ENCODE data around the gene RMND5A. TPM values are rescaled to one million over a fixed set of nuclear protein-coding genes. Genes with fewer than 3 reads are reported as not detected.

RMND5A gene
- total RNA-seq, 1 experiment from 2014 or later, result 24.0 TPM

DNA sequence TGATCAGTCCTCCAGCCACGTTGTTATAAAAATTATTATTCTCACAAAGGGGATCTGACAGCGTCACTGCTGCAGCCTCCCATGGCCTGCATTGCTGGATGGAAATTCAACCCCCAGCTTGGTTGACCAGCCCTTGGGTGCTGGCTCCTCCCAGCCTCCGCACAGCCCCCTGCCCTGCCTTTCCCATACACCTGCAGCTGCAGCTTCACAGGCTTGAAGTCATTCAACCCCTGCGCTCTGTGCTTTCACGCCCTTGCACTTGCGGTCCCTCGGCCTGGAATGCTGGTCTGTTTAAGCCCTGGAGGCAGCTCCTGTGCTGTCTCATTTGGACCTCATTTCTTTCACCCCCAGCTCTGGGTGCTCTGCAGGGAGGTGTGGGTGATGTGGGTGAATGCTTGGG is 71.5 kb downstream of the RMND5A start:
- no peak for DNase-seq (ENCODE audit: low read depth)

DNA sequence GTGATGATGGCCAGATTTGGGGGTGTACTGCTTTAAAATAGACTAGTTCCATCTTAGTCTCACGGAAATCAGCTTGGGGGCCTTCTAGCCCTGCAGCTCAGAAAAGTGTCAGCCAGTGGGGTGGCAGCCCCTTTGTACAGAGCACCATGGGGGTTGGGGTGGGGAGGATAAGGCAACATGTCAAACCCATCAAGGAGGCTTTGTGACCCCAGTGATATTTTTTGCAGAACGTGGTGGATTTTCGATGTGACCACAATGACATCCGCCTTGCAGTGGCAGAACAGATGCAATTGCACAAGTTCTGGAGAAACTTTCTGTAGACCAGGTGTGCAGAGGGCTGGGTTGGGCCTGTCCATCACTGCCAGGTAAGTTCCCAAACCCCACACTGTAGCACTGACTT is 73.7 kb downstream of the RMND5A start:
- DNase-seq (ENCODE audit: low read depth), result no peak

DNA sequence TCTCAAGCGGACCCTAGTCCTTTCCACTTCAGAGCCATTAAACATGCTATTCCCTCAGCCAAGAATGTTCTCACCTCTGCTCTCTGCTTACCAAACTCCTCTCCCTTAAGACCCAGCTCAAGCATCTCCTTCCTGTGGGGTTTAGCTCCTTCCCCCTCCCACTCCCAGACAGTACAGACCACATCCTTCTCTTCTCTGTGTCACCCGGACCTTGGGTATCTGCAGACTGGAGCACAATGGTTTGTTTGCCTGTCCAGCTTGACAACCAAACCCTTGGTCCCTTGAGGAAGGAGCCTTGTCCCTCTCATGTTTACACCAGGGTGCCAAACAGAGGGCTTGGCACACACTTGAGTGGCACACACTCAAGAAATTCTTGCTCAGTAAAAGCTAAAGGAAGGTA is 74.8 kb downstream of the RMND5A start:
- no peak for DNase-seq (ENCODE audit: low read depth)

DNA sequence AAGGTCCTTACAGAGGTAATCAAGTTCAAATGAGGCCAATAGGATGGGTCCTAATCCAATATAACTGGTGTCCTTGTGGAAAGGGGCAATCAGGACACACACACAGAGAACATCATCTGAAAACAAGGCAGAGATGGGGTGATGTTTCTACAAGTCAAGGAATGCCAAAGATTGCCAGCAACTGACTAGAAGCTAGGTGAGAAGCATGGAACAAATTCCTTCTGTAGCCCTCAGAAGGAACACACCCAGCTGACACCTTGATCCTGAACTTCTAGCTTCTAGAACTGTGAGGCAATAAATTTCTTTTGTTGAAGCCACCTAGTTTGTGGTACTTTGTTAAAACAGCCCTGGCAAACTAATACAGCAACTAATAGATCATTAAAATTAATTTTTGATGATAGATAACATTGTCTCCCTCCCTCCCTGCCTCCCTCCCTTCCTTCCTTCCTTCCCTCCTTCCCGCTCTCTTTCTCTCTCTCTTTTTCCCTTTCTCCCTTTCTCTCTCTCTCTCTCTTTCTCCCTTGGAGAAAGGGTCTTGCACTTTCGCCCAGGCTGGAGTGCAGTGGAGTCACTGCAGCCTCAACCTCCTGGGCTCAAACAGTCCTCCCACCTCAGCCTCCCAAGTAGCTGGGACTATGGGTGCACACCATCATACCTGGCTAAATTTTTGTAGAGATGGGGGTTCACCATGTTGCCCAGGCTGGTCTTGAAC is 80.9 kb downstream of the RMND5A start:
- no peak for DNase-seq (ENCODE audit: low read depth)

DNA sequence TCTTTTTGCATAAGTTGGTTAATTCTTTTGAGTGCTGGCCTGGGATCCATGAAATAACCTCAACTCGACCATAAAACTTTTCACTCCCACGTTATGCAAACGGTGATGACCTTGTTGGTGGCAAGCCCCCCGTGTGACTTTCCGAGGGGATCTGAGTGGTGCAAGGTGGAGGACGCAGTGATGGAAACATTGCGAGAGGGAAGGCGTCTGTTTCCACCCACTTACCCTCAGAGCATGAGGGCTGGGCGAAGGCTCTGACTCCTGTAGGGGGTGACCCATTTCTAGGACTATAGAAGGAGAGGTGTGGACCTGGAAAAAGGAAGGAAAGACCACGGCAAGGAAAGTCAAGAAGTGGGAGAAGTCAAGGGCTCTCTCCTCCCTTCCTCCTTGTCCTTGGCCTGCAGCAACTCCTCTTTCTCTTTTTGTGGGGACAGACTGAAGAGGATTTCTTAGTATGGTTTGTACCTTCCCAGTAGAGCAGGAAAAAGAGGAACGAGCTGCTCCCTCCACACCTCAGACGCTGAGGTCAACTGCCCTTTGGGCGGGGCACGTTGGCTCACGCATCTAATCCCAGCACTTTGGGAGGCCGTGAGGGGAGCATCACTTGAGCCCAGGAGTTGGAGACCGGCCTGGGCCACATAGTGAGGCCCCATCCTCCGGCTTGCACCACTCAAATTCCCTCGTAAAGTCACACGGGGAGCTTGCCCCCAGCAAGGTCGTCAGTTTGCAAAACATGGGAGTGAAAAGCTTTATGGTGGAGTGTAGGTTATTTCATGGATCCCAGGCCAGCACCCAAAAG is 86.2 kb downstream of the RMND5A start:
- DNase-seq (ENCODE audit: low read depth), result no peak

DNA sequence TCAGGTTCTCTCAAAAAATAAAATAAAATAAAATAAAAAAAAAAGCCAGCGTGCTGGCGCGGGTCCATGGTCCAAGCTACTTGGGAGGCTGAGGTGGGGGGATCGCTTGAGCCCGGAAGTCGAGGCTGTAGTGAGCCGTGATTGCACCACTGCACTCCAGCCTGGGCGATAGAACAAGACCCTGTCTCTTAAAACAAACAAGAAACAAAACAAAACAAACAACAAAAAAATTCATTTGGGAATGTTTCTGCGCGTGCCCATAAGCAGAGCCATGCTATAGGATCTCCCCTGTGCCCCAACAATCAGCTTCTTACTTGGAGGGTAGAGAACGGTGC is 87.0 kb downstream of the RMND5A start:
- no peak for DNase-seq (ENCODE audit: low read depth)

DNA sequence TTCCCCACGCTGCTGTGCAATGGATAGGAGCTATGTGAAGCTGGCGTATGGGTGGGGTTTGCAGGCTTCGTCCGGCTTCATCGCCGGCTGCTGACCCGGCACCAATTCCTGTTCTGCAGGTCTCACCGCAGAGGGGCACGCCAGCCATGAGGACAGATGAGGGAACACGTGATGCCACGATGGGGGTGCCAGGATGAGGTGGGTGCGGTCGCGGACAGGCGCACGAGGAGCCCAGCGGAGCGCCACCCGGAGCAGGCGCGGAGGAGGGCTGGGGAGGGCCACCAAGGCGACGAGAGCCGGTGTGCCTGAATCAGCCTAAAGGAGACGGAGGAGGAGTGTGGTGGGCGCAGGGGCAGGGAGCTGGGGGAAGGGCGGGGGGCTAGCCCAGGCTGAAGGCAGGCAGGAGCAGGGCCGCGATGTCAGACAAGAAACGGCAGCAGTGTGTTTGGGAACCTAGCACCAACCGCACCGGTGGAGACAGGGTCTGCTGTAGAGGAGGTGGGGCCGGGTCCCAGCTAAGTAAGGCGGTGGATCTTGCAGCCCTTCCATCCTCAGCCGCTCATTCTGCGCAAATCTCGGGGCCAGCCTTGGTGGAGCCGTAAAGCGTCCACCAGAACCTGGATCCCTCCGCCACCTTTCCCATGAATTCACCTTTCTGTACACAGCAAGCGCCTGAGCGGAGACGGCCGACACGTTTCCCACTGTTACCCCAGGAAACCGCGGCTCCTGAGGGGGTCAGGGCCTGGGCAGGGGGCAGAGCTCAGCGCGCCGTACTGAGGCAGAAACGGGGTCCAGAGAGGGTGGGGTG is 87.6 kb downstream of the RMND5A start:
- peak; percentile 40 for DNase-seq (ENCODE audit: low read depth)

DNA sequence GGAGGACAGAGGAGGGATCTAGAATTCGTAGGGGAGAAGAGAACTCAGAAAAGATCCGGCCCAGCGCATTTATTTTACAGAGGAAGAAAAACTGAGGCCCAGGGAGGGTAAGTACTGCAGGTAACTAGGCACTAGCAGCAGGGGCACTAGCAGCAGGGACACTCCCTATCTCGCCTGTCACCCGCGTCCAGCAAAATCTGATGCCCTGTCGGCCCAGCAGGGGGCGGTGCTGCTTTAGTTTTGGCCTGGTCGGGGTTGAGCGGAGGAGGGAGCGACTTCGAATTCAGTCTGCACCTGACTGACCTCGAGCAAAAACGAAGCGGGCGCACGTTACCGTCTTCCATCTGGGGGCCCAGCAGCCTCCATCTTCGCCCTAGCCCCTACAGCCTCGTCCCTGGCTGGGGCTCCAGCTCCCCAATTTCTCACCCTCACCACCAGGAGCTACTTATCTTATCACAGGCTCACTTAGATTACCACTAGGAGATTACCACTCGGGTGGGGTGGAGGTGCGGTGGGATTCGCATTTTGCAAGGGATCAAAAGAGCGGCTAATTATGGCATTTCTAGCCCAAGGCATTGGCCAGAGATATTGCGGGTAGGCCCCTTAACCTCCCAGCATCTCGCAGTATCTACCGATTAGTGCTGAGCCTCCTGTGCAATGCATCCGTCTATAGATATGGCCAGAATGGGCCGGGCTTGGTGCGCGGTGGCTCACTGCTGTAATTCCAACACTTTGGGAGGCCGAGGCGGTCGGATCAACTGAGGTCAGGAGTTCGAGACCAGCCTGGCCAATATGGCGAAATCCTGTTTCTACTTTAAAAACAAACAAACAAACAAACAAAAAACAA is 88.4 kb downstream of the RMND5A start:
- DNase-seq (ENCODE audit: low read depth), result peak; percentile 77

DNA sequence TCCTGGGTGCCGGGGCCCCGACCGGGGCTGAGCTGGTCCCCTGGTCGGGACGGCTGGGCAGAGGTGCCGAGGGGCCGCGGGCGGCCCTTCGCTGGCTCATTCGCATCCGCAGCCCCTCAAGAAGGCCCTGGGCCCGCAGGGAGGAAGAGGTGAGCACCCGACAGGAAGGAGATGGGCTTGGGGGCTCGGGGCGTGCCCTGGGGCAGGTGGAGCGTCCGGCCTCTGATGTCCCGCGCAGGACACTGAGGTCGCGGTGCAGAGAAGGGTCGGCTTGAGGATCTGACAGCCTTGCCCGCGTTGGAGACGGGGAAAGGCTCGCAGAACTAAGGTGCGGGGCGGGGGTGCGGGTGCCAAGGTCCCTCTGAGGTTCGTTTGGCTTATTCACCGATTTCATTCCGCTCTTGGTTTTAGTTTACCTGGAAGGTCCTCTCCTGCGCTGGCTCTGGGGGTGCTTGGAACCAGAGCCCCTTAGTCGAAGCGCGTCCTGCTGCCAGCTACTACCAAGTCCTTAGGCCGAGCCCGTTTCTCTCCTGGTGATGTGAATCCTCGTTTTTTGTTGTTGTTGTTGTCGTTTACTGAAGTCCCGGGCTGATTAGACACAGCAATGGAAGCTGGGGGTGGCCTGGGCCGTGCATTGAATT is 89.5 kb downstream of the RMND5A start:
- DNase-seq (ENCODE audit: low read depth), result no peak

DNA sequence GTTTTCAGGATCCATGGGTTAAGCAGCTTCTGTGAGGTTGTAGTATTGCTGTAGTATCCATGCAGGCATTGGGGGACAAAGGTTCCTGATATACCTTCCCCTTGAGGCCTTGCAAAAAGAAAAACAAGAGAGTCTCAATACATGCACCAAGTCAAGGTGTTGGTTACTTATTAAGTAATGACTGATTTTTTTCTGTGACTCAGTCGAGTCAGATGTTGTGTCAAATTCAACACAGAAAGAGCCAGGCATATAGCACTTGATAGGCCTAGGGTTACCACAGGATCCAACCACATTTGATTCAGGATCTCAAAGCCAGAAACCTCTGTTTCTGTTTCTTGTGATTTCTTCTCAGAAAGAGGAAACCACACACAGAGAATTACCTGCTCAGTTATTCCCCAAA is 95.5 kb downstream of the RMND5A start:
- no peak for DNase-seq (ENCODE audit: low read depth)

DNA sequence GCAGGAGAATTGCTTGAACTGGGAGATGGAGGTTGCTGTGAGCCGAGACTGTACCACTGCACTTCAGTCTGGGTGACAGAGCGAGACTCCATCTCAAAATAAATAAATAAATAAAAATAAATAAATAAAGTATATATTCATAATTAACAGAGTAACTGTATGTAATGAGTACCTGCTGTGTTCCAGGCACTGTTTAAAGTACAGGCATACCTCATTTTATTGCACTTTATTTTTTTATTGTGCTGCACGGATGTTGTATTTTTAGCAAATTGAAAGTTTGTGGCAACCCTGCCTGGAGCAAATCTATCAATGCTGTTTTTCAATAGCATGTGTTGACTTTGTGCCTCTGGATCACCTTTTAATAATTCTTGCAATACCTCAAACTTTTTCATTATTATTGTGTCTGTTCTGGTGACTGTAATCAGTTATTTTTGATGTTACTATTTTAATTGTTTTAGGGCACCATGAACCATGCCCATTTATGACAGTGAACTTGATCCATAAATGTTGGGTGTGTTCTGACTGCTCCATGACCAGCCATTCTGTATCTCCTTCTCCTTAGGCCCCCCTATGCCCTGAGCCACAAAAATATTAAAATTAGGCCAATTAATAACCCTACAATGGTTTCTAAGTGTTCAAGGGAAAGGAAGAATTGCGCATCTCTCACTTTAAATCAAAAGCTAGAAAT is 98.2 kb downstream of the RMND5A start:
- DNase-seq (ENCODE audit: low read depth), result no peak

DNA sequence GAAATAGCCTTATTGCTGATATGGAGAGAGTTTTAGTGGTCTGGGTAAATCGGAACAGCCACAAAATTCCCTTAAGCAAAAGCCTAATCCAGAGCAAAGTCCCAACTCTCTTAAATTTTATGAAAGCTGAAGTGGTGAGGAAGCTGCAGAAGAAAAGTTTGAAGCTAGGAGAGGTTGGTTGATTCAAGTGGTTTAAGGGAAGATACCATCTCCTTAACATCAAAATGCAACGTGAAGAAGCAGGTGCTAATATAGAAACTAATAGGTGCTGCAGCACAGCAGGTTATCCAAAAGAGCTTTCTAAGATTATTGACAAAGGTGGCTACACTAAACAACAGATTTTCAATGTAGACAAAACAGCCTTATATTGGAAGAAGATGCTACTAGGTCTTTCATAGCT is 98.9 kb downstream of the RMND5A start:
- no peak for DNase-seq (ENCODE audit: low read depth)

DNA sequence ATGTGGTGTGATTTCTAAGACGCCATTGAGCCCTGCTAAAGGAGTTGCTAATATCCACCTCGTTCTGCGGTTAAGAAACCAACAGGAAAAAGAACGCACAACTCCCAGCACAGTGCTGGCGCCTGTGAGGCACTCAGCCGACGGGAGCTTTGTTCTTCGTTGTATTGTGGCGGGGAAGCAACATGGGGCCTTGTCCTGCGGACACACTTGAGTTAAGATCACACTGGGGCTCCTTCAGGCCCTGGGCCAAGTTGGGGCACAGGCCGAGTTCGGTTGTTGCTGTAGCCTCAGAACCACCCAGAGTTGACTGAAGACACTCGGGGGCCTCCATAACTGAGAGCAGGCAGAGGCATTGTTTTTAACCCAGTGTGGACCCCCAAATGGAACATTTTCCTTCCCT is 101.2 kb downstream of the RMND5A start:
- DNase-seq (ENCODE audit: low read depth), result no peak

DNA sequence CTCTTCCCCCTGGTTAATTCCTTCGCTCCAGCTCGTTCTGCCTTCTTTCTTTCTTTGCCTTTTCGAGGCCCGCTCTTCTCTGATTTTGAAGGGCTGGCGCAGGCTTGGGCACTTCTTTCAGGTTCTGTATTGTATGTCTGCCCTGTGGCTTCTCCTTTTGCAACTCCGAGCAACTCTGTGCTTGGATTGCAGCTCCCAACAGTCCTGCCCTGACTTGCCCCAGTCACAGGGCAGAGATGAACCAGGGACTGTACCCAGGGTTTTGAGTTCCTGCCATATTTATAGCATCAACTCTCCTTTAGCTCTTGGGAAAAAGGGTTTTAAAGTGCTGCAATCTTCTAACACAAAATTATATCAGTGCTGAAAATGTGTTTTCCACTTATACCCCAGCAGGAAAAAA is 101.8 kb downstream of the RMND5A start:
- DNase-seq (ENCODE audit: low read depth), result no peak

DNA sequence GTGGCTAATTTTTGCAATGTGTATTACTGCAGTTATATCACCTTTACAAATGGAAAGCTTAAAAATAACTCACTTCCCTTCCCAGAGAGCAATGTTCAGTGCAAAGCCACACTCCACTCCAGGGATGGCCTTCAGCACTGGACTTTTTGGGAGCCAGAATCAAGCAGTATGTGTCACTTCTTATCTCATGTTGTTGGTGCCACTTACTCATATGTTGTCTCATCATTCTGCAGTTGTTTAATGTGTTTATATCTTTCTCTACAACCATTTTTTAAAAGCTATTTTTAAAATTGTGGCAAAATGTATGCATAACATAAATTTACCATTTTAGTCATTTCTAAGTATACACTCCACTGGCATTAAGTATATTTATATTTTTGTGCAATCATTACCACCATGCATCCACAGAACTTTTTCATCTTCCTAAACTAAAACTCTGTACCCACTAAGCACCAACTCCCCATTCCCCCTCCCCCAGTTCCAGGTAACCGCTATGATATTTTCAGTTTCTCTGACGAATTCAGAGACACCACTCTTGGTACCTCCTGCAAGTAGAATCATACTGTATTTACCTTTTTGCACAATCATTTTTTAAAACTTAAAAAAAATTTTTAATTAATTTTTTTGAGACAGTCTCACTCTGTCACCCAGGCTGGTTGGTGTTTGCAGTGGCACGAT is 102.7 kb downstream of the RMND5A start:
- DNase-seq (ENCODE audit: low read depth), result no peak

DNA sequence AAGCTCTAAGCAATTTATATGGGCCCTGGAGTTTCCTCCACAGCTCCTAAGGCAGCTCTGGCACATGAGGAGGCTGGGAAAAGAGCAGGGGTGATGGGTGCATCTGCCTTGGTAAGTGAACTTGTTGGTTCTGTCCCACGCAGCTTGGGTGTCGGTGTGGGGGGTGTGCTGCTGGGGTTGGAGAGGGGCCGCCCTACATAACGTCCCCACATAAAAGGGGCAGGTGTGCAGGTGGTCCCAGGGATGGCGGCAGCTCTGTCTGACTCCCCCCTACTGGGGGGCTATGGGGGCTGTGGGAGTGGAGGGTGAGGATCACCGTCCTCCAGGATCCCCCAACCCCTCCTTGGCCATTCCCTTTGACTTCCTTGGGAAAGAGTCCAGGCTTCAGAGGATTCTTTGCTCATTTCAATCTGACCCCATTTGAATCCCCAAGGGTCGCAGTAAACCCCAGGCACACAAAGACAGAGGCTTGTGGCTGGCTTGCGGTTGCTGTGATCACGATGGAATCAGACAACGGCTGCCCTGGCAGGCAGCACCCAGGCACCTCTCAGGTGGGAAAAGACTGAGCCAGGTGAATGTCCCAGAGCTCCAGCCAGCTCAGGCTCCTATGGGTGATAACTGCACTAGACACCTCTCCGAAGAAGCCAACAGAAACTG is 105.1 kb downstream of the RMND5A start:
- no peak for DNase-seq (ENCODE audit: low read depth)

DNA sequence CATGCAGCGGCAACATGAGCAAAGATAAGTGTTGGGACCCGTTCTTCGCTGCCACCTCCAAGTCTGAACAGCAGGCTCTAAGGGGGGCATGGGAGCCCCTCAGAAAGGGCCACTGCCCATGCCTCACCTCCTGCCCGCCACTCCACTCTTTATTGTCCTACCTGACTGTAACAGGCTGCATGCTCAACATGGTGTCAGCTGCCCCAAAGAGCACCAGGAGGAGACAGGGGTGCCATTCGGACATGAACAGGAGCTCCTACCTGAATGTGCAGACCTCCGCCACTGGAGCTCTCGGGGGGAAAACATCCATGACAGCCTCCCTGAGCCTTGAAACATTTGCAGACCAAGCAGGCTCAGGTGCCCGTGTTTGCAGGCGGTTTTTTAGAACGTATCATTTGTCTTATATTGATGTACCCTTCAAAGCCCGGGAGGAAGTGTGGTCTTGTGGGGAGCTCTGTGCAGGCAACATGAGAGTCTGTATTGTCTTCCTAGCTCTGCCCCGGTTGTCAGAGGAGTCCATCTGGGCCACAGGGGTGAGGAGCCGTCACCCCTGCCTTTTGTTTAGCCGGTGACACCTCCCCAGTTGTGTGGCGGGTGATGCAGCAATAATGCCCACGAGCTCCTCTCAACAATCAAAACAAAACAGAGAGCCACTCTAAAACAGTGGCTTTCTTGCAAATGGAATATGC is 105.7 kb downstream of the RMND5A start:
- DNase-seq (ENCODE audit: low read depth), result no peak

DNA sequence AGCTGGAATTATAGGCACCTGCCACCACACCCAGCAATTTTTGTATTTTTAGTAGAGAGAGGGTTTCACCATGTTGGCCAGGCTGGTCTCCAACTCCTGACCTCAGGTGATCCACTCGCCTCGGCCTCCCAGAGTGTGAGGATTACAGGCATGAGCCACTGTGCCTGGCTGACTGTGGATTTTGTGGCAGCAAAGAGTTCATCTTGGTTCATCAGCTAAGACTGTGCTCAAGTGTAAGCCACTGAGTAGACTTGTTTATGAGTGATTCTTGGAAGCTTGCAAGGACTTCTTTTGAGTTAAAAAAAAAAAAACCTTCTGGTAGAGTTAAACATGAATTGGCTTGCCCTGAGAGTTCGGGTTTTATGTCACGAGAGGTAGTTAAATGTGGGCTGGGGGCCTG is 106.9 kb downstream of the RMND5A start:
- DNase-seq (ENCODE audit: low read depth), result no peak
